Sigmoid colon (tissue), 4 donors: Measurements from ENCODE around the gene UFD1.

ENCODE experiments used
- EP300 ChIP-seq, 4 donors: sonication (generic); formaldehyde crosslinking; IDR thresholded peaks; one replicate each; pipeline ENCODE4 v1.6.1; 2017; ENCODE audit warnings: antibody characterized with exemption in 4 of 4
- POLR2A ChIP-seq, 2 donors: fragments of 450-650 bp; IDR thresholded peaks; one replicate each; pipeline ENCODE4 v1.6.1; 2016; ENCODE audit warnings: antibody characterized with exemption in 2 of 2, mild to moderate bottlenecking in 2 of 2, moderate library complexity in 2 of 2
- POLR2AphosphoS5 ChIP-seq, 4 donors: sonication (generic); formaldehyde crosslinking; IDR thresholded peaks; one replicate each; pipeline ENCODE4 v1.6.1; 2017; ENCODE audit warnings: antibody characterized with exemption in 4 of 4
- TF ChIP-seq, protein P1 (sequence below), 4 experiments: fragments of 450-650 bp in 3 of 4; fragments of 200-600 bp in 1 of 4; IDR thresholded peaks; one replicate each; pipeline ENCODE4 v1.5.1; 2016 to 2019; ENCODE audit warnings: antibody characterized with exemption in 4 of 4, mild to moderate bottlenecking in 3 of 4, moderate library complexity in 2 of 4

DNA sequence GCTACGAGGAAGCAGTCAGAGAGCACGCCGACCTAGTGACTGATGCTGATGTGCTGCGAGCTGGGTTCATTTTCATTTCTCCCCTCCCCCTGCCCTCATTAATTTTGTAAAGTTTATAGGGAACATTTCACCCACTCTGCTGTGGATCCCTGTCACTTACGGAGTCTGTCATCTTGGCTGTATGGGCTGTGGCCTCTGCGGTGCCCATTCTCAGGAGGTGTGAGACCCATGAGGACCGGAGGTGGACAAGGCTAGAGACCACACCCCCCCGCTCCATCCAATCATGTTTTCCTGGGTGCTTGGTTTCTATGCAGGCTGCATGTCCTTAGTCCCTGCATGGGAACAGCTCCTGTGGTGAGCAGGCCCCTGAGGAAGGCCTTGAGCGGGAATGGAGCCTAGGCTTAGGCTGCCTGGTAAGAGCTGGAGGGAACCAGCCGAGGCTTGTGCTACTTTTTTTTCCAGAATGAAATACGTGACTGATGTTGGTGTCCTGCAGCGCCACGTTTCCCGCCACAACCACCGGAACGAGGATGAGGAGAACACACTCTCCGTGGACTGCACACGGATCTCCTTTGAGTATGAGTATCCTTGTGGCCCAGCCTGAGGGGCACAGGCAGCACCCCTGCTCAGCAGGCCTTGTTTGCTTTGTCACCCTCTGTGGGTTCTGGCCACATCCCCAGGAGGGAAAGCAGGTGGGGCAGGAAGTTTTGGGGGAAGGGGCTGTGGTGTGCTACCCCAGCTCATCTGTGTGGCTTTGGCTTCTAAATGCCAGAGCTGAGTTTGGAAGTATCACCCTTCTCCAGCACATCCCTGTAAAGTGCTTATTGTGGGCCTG, 26.1 kb upstream of the UFD1 start:
- TF ChIP-seq, protein P1, sequence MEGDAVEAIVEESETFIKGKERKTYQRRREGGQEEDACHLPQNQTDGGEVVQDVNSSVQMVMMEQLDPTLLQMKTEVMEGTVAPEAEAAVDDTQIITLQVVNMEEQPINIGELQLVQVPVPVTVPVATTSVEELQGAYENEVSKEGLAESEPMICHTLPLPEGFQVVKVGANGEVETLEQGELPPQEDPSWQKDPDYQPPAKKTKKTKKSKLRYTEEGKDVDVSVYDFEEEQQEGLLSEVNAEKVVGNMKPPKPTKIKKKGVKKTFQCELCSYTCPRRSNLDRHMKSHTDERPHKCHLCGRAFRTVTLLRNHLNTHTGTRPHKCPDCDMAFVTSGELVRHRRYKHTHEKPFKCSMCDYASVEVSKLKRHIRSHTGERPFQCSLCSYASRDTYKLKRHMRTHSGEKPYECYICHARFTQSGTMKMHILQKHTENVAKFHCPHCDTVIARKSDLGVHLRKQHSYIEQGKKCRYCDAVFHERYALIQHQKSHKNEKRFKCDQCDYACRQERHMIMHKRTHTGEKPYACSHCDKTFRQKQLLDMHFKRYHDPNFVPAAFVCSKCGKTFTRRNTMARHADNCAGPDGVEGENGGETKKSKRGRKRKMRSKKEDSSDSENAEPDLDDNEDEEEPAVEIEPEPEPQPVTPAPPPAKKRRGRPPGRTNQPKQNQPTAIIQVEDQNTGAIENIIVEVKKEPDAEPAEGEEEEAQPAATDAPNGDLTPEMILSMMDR (IDR thresholded peaks at IDR 0.05) = no peak
- TF ChIP-seq POLR2AphosphoS5 (IDR thresholded peaks at IDR 0.05) (no peak), POLR2A (IDR thresholded peaks at IDR 0.05) (no peak), EP300 (IDR thresholded peaks at IDR 0.05) (no peak)
